Uterus (tissue), 2 donors: Measurements from ENCODE around the gene UTP14C.

Experiments used
- CTCF ChIP-seq, 4 experiments: fragments of 200-600 bp in 2 of 4; fragments of 450-650 bp in 2 of 4; sonication (generic) in 2 of 4; IDR thresholded peaks; one replicate each; pipeline ENCODE4 v1.5.1; 2016 to 2019; ENCODE audit warnings: antibody characterized with exemption in 4 of 4, mild to moderate bottlenecking in 2 of 4, moderate library complexity in 1 of 4
- POLR2A ChIP-seq, 2 donors: fragments of 450-650 bp; IDR thresholded peaks; one replicate each; pipeline ENCODE4 v1.6.1; 2016; ENCODE audit warnings: antibody characterized with exemption in 2 of 2, mild to moderate bottlenecking in 1 of 2, moderate library complexity in 1 of 2

DNA sequence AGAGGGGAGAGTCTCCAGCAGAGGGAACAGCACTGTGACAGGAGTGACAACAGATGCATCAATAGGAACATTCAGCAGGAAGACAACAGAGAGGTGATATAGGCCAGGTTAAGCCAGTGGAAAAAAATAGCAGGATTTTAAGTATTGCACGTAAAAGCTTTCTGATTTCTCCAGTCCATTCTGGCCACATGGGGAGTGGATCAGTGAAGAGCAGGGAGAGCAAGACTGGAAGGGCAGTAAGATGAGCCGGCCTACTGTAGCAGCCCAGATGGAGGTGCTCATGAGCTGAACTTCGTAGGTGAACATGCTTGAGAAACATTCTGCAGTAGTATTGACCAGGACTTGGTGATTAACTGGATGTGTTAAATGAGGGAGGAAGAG, 1.7 kb downstream of the UTP14C start:
- TF ChIP-seq CTCF (IDR thresholded peaks at IDR 0.05): no peak
- no peak for TF ChIP-seq POLR2A (IDR thresholded peaks at IDR 0.05)
